SU-DHL-6 (cell line): ENCODE measurements around the gene ABCC10.

ENCODE experiments used
- H2AFZ ChIP-seq: fragments of 200-600 bp; sonication (generic); 2 replicates; pipeline ENCODE4 v1.6.1; 2014; ENCODE audit warnings: low read depth, mild to moderate bottlenecking, moderate library complexity, mixed read lengths, antibody characterized with exemption, low read length; ENCODE audit not compliant: severe bottlenecking
- H3F3A ChIP-seq: fragments of 200-600 bp; shearing (Covaris generic); 2 replicates; pipeline ENCODE4 v1.6.0; 2016; ENCODE audit warnings: antibody characterized with exemption, mild to moderate bottlenecking; ENCODE audit not compliant: insufficient read depth
- H3K27ac ChIP-seq: fragments of 200-600 bp; sonication (generic); 2 replicates; pipeline ENCODE4 v1.5.1; 2016; ENCODE audit warnings: low read depth, mild to moderate bottlenecking, low read length, moderate library complexity, mixed read lengths
- H3K27me3 ChIP-seq: fragments of 200-600 bp; sonication (generic), shearing (Covaris generic); 2 replicates; pipeline ENCODE4 v1.6.0; 2014; ENCODE audit warnings: mild to moderate bottlenecking, low read length
- H3K36me3 ChIP-seq: fragments of 200-600 bp; sonication (generic); 2 replicates; pipeline ENCODE4 v1.6.1; 2014; ENCODE audit warnings: mild to moderate bottlenecking, low read length, mixed read lengths
- H3K4me2 ChIP-seq: fragments of 300-600, 200-600 bp; shearing (Covaris generic), sonication (generic); 2 replicates; pipeline ENCODE4 v1.6.0; 2014; ENCODE audit warnings: low read length, low read depth, mild to moderate bottlenecking; ENCODE audit not compliant: poor library complexity, severe bottlenecking
- H3K4me3 ChIP-seq: fragments of 200-600 bp; sonication (generic); 2 replicates; pipeline ENCODE4 v1.5.1; 2014; ENCODE audit warnings: antibody characterized with exemption, low read length, mild to moderate bottlenecking, mixed read lengths; ENCODE audit not compliant: insufficient read depth, poor library complexity, severe bottlenecking
- H3K79me2 ChIP-seq: fragments of 200-600 bp; sonication (generic); 2 replicates; pipeline ENCODE4 v1.6.1; 2014; ENCODE audit warnings: mild to moderate bottlenecking, low read length, moderate library complexity; ENCODE audit not compliant: insufficient read depth
- H3K9ac ChIP-seq: fragments of 200-600 bp; sonication (generic); 2 replicates; pipeline ENCODE4 v1.7.0; 2014; ENCODE audit warnings: mild to moderate bottlenecking, low read length
- H3K9me2 ChIP-seq: fragments of 200-600 bp; sonication (generic); replicated peaks from 2 replicates; pipeline ENCODE4 v1.6.1; 2014; ENCODE audit warnings: low read length; ENCODE audit not compliant: insufficient read depth
- H3K9me3 ChIP-seq: fragments of 200-600 bp; sonication (generic); 2 replicates; pipeline ENCODE4 v1.6.1; 2014; ENCODE audit warnings: low read length, mixed read lengths; ENCODE audit not compliant: insufficient read depth
- H4K20me1 ChIP-seq: fragments of 200-600 bp; sonication (generic); 2 replicates; pipeline ENCODE4 v1.6.1; 2014; ENCODE audit warnings: low read depth, mild to moderate bottlenecking, antibody characterized with exemption, low read length, moderate library complexity, mixed read lengths
- EZH2phosphoT487 ChIP-seq: fragments of 200-600 bp; sonication (generic), shearing (Covaris generic); conservative IDR thresholded peaks from 2 replicates; pipeline ENCODE4 v1.6.1; 2018; ENCODE audit warnings: mild to moderate bottlenecking, antibody characterized with exemption, low read length, moderate library complexity, mixed read lengths
- TF ChIP-seq, protein P1 (sequence below): fragments of 200-600 bp; sonication (generic); IDR thresholded peaks from one replicate; pipeline ENCODE4 v1.5.1; 2017; ENCODE audit warnings: antibody characterized with exemption, mild to moderate bottlenecking, low read length, moderate library complexity; ENCODE audit not compliant: insufficient read depth, poor library complexity, severe bottlenecking

The ABCC10 gene

DNA sequence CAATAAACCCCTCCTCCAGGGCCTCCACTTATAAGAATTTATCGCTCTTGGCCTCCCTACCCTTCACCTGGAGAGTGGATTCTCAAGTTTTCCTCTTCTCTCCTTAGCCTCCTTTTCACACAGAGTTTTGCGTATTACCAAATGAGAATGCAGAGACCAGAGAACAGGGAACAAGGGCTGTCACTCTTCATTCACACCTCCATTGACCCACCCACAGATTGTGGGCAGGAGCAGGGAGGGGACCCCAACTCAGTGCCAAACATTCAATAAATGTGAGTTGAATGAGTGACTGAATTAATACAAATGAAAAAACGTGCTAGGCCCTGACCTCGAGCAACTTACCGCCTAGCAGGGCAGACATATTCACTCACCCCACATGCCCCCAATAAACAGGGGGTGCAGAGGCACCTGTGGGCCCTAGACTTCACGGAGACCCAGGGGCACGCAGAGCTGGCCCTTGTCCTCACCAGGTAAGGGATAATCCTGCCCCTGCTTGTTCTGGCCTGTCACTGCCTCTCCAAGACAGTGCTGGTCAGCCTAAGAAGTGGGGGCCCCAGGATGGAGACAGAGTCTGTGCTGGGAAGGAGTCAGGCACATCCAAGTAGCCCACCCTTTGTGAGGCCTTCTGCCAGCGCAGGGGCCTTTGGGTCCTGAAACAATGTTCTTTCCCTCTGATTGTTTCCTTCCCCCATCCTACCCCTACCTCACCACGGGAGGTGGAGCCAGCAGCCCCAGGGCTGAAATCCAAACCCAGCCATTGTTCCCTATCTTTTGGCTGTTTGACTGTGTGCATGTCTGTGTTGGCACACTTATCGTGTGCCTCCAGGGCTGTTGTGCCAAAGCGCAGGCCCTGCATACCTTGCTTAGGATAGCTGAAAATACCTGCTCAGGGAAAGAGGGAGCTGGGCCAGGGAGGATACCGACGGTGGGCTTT lies 41.7 kb downstream of the ABCC10 start:
- Histone ChIP-seq H3F3A (no peaks in the 10 kb centered on the region), H3K27ac (no peak overlapping the region), H3K79me2 (no peaks in the 10 kb centered on the region), H3K9me3 (no peaks in the 10 kb centered on the region), H3K9me2 (no peaks in the 10 kb centered on the region), H3K36me3 (no peaks in the 10 kb centered on the region), H2AFZ (no peak overlapping the region), H3K9ac (no peak overlapping the region), H3K4me2 (no peak overlapping the region), H3K4me3 (no peak overlapping the region), H4K20me1 (no peaks in the 10 kb centered on the region), H3K27me3 (no peaks in the 10 kb centered on the region)
- TF ChIP-seq, protein P1, sequence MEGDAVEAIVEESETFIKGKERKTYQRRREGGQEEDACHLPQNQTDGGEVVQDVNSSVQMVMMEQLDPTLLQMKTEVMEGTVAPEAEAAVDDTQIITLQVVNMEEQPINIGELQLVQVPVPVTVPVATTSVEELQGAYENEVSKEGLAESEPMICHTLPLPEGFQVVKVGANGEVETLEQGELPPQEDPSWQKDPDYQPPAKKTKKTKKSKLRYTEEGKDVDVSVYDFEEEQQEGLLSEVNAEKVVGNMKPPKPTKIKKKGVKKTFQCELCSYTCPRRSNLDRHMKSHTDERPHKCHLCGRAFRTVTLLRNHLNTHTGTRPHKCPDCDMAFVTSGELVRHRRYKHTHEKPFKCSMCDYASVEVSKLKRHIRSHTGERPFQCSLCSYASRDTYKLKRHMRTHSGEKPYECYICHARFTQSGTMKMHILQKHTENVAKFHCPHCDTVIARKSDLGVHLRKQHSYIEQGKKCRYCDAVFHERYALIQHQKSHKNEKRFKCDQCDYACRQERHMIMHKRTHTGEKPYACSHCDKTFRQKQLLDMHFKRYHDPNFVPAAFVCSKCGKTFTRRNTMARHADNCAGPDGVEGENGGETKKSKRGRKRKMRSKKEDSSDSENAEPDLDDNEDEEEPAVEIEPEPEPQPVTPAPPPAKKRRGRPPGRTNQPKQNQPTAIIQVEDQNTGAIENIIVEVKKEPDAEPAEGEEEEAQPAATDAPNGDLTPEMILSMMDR: no peak
- no peak for TF ChIP-seq EZH2phosphoT487

DNA sequence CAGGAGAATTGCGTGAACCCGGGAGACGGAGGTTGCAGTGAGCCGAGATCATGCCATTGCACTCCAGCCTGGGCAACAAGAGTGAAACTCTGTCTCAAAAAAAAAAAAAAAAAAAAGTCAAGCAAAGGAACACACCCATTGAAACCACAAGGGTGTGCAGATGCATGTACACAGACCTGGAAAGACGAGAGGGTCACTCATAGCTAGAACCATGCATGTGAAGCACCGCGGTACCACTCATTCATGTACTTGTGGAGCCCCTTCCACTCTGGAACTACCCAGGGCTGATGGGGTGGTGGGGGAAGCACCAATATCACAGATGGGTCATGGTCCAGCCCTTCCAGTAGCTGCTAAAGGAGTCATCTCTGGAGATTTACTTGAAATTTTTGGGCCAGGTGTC lies 42.6 kb downstream of the ABCC10 start:
- no peak overlapping the region for H3K4me3 ChIP-seq
- no peaks in the 10 kb centered on the region for H3F3A ChIP-seq
- no peaks in the 10 kb centered on the region for H3K9me3 ChIP-seq
- no peaks in the 10 kb centered on the region for H4K20me1 ChIP-seq
- TF ChIP-seq, protein P1: no peak
- TF ChIP-seq EZH2phosphoT487: no peak
- no peak overlapping the region for H3K9ac ChIP-seq
- no peak overlapping the region for H3K4me2 ChIP-seq
- no peaks in the 10 kb centered on the region for H3K79me2 ChIP-seq
- no peak overlapping the region for H3K27ac ChIP-seq
- H3K9me2 ChIP-seq: no peaks in the 10 kb centered on the region
- no peaks in the 10 kb centered on the region for H3K27me3 ChIP-seq
- H3K36me3 ChIP-seq: no peaks in the 10 kb centered on the region
- H2AFZ ChIP-seq: no peak overlapping the region

DNA sequence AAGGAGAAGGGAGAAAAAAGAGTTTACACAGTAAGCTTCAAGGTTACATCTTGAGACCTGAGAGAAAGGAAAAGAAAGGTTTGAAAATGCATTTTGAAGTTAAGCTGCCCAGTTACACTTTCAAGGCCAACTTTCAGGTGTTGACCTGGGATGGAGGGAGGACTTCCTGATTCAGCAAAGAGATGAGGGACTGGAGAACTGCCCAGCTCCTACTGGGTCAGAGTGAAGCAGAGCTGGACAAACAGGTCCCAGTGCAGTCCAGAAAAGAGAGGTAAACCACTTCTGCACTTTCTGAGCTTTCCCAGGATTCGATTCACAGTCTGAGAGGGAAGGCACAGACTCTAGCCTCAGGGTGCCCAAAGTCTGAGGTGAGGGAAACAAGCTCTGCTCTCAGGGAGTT lies 44.1 kb downstream of the ABCC10 start:
- Histone ChIP-seq H2AFZ (no peak overlapping the region), H3K4me2 (no peak overlapping the region), H3K4me3 (no peak overlapping the region), H3K79me2 (no peaks in the 10 kb centered on the region), H3K9ac (no peak overlapping the region), H3F3A (peaks cover under 1% of the 10 kb centered on the region; the same call in 1 of the 2 replicates), H3K36me3 (no peaks in the 10 kb centered on the region), H4K20me1 (no peaks in the 10 kb centered on the region), H3K27ac (no peak overlapping the region), H3K9me3 (no peaks in the 10 kb centered on the region), H3K27me3 (no peaks in the 10 kb centered on the region), H3K9me2 (no peaks in the 10 kb centered on the region)
- TF ChIP-seq, protein P1: no peak
- TF ChIP-seq EZH2phosphoT487: no peak
